Effector CD8-positive, alpha-beta T cell (primary cell): ENCODE measurements around the gene TUSC2.
A peak's percentile ranks its signal among the peaks of the same experiment; 100 is the strongest.

Source experiments
- DNase-seq: peaks from one replicate; lab custom pipeline; 2025; lab: John Stamatoyannopoulos, UW

The TUSC2 gene

GRCh38 chr3:50334339-50335075 is 6.5 kb upstream of the TUSC2 start:
- DNase-seq: no peak

- no peak for DNase-seq
Measured at GRCh38 chr3:50333744-50334328, 5.8 kb upstream of the TUSC2 start.

GRCh38 chr3:50331364-50331907 is 3.4 kb upstream of the TUSC2 start:
- DNase-seq: no peak

- DNase-seq: no peak
Measured at GRCh38 chr3:50330330-50330729, 2.3 kb upstream of the TUSC2 start.

GRCh38 chr3:50327129-50327528 is 894 bp downstream of the TUSC2 start:
- DNase-seq: no peak

GRCh38 chr3:50326182-50326541 is 1.9 kb downstream of the TUSC2 start:
- no peak for DNase-seq

- no peak for DNase-seq
Measured at GRCh38 chr3:50325497-50326181, 2.4 kb downstream of the TUSC2 start.

- DNase-seq: no peak
Measured at GRCh38 chr3:50325113-50325480, 2.9 kb downstream of the TUSC2 start.

- peak; percentile 40 for DNase-seq
Measured at GRCh38 chr3:50324351-50325112, 3.5 kb downstream of the TUSC2 start.

GRCh38 chr3:50323614-50324199 is 4.3 kb downstream of the TUSC2 start:
- DNase-seq: no peak

- no peak for DNase-seq
Measured at GRCh38 chr3:50323092-50323600, 4.9 kb downstream of the TUSC2 start.

- no peak for DNase-seq
Measured at GRCh38 chr3:50322386-50323091, 5.5 kb downstream of the TUSC2 start, which contains the start of gene HYAL2. Gene HYAL2 (minus strand): TSS chr3:50322745. CDS start chr3:50320489, 2,256 bp downstream.

- DNase-seq: no peak
Measured at GRCh38 chr3:50322115-50322385, 6.0 kb downstream of the TUSC2 start.

GRCh38 chr3:50321336-50322114 is 6.5 kb downstream of the TUSC2 start:
- DNase-seq: peak; percentile 74

GRCh38 chr3:50320853-50321335 is 7.1 kb downstream of the TUSC2 start:
- DNase-seq: peak; percentile 55

GRCh38 chr3:50319894-50320625 is 8.0 kb downstream of the TUSC2 start:
- no peak for DNase-seq

- no peak for DNase-seq
Measured at GRCh38 chr3:50319181-50319893, 8.7 kb downstream of the TUSC2 start.

GRCh38 chr3:50318615-50319014 is 9.4 kb downstream of the TUSC2 start:
- DNase-seq: no peak

- DNase-seq: no peak
Measured at GRCh38 chr3:50318163-50318562, 9.9 kb downstream of the TUSC2 start.
